Stimulated activated CD8-positive, alpha-beta memory T cell treated with anti-CD3 and anti-CD28 coated beads, Interleukin-15, amount 100 ng/mL, for 24 hours (primary cell): ENCODE data around the gene TRAF2.

Experiments
- DNase-seq: peaks from one replicate; pipeline ENCODE4 v3.0.0-alpha.2; 2020; ENCODE audit warnings: low read depth

Gene TRAF2

GRCh38 chr9:136962163-136962562 is 75.8 kb downstream of the TRAF2 start:
- DNase-seq, result no peak

- no peak for DNase-seq
These were observed 76.5 kb downstream of the TRAF2 start for GRCh38 chr9:136962701-136963248.

GRCh38 chr9:136963341-136963740 is 77.0 kb downstream of the TRAF2 start:
- DNase-seq, result no peak

- DNase-seq, result no peak
These were observed 77.4 kb downstream of the TRAF2 start for GRCh38 chr9:136963751-136964150.

- no peak for DNase-seq
These were observed 77.9 kb downstream of the TRAF2 start for GRCh38 chr9:136964171-136964689.

GRCh38 chr9:136964833-136965422 is 78.6 kb downstream of the TRAF2 start:
- no peak for DNase-seq

- no peak for DNase-seq
These were observed 79.6 kb downstream of the TRAF2 start for GRCh38 chr9:136965771-136966484.

GRCh38 chr9:136968333-136969127 is 82.2 kb downstream of the TRAF2 start:
- DNase-seq, result no peak

- no peak for DNase-seq
These were observed 82.8 kb downstream of the TRAF2 start for GRCh38 chr9:136969150-136969549.

GRCh38 chr9:136969774-136970173 is 83.5 kb downstream of the TRAF2 start:
- no peak for DNase-seq

- no peak for DNase-seq
These were observed 84.0 kb downstream of the TRAF2 start for GRCh38 chr9:136970361-136970760.

- no peak for DNase-seq
These were observed 85.4 kb downstream of the TRAF2 start for GRCh38 chr9:136971746-136972145.

GRCh38 chr9:136972335-136972734 is 86.0 kb downstream of the TRAF2 start:
- DNase-seq, result no peak

- no peak for DNase-seq
These were observed 86.4 kb downstream of the TRAF2 start for GRCh38 chr9:136972743-136973142.

GRCh38 chr9:136973618-136974617 is 87.6 kb downstream of the TRAF2 start:
- DNase-seq, result no peak

- DNase-seq, result no peak
These were observed 88.7 kb downstream of the TRAF2 start for GRCh38 chr9:136974817-136975535.

- DNase-seq, result no peak
These were observed 89.3 kb downstream of the TRAF2 start for GRCh38 chr9:136975644-136976043.
